Activated CD4-positive, CD25-positive, alpha-beta regulatory T cell treated with anti-CD3 and anti-CD28 coated beads, Interleukin-2, amount 50 U/mL, for 24 hours (primary cell): ENCODE measurements around the gene TRAPPC12.
A peak's percentile ranks its signal among the peaks of the same experiment; 100 is the strongest.

Experiments
- ATAC-seq, 2 donors: fragments of 150-1000 bp; cut with Tn5 transposase; one replicate each; pipeline ENCODE4 v1.10.0; 2021; ENCODE audit warnings: mild to moderate bottlenecking in 1 of 2, moderate library complexity in 1 of 2

TRAPPC12 gene

DNA sequence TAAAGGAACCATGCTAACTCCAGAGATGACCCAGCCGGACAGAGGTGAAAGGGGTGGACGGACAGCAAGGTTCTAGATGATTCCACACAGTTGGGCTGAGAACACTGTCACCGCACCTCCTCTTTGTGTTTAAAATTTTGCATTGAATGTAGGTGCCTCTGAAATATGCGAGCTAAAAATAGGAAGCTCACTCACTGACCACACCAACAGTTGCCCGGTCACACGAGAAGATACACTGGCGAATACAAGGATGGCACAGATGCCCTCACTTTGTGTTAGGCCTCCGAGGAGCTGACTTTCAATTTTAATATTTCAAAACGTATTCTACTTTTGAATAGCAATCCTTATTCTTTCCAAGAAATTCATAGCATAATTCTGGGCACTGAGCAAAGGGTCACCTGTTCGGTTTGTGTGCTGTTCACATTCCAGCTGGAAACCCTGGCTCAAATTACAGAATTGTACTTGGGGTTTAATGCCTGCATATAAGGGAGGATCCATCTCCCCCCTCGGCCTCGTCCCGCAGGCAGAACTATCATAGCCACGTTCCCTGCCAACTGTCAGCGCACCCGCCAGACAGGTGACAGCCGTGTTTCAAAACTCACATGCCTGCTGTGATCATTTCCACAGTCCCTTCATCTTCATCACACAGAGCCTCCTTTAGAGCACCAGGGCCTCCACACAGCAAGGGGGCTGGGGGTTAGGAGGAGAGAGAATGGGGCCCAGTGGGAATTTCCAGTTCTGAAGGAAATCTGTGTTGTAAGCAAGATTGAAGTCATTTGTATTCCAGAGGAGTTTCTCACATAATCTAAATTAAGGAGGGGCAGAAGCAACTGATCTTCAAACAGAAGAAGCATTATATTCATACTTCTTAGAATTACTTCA is 91.6 kb downstream of the TRAPPC12 start:
- ATAC-seq: no peak

DNA sequence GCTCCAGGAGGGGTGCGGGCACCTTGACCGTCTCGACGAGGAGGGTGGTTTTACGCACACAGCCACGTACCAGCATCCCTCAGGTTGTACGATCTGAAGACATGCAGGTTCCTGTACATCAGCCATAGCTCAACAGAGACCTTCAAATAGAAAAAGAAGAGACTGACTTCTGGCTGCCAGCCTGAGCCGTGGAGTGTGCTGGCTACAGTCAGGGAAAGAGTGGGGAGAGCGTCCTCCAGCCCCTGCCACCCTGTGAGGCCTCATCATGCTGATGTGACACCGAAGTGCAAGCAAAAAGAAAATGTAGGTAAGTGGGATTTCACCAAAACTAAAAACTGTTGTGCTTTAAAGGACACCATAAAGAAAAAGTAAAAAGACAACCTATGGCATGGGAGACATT is 92.8 kb downstream of the TRAPPC12 start:
- ATAC-seq: no peak

DNA sequence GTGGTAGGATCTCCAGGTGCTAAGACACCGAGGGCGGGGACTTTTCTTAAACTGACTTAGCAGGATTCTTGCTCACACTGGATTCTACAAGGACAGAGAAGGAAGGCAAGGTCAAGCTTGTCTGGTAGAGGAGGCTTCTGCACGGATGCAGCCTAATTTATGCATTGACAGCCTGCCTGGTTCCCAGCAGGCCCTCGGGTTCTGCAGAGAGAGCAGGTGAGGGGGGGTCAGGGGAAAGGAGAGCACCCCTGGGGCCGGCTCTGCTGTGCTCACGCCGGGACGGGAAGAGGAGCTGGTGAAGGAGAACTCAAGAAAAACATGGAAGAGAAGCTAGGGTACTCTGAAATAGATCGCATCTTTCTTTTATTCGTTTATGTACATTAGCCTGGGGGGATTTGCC is 93.5 kb downstream of the TRAPPC12 start:
- no peak for ATAC-seq

DNA sequence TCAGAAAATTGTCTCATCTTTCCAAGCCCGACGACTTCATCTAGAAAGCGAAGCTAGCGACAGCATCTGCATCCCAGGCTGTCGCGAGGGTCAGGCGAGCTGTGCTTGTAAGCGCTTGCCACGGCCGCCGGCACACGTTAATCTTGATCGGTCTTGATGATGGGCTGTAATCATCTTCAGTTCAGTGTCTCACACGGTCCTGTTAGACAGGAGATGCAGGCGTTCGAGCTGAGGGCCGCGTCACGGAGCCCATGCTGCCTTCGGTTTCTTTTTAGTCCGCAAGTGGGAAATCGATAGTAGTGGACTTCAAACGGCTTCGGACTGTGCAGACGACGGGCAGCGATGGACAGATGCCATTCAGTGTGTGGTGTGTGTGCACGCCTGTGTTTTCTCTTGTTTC is 96.3 kb downstream of the TRAPPC12 start:
- no peak for ATAC-seq

DNA sequence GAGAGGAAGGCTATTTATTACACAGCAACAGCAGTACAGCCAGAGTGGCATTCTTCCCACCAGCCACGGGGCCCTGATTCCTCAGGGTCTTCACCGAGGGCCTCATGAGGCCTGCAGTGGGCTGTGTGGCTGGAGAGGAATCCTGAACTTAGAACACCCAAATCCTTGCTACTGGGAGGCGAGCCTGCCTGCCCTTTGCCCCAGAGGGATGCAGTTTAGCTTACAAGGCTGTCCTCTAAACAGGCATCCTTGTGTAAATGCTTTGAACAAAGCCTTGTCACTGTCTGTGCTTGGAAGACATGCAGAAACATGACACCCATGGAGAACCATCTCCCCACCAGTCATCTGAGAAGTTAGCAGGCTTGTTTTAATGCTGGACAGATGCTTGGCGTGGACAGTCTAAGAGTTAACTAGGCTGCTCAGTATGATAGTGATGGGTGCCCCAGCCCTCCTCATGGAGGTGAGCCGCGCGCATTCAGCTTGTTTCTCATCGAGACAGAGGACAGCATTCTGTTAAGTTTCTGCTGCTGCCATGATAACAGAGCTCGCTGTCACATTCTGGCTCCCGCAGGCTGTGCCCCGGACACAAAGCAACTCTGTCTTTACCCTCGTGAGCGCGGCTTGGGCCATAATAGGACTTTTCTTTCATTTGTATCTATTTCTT is 97.0 kb downstream of the TRAPPC12 start:
- no peak for ATAC-seq

DNA sequence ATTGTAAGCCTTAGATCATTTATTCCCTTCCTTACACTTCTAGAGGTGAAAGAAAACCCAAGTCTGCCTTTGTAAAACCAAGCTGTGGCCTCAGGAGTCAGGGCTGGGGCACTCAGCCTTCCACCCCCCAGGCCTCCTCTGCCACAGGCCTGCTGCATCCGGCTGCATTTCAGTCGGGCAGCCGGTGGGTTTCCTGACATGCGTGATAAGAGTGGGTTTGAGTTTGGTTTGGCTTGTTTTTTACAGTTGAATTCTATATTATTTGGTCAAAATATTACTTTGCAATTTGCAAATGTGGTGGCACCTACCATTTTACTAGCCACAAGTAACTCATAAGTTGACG is 97.5 kb downstream of the TRAPPC12 start:
- ATAC-seq: no peak

DNA sequence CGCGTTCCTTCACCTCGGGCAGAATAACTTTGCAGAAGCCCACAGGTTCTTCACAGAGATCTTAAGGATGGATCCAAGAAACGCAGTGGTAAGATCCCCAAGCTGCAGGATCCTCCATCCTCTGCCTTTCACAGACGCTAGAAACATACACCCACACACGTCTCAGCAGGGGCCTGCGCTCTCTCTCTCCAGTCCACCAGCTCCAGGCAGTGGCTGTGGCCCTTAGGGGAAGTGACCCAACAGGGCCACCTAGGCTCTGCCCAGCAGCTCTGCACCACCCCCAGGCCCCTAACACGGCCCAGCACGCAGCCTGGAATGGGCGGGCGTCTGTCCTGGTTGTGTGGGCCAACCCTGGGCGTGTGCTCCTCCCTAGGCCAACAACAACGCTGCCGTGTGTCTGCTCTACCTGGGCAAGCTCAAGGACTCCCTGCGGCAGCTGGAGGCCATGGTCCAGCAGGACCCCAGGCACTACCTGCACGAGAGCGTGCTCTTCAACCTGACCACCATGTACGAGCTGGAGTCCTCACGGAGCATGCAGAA is 99.4 kb downstream of the TRAPPC12 start:
- no peak for ATAC-seq

DNA sequence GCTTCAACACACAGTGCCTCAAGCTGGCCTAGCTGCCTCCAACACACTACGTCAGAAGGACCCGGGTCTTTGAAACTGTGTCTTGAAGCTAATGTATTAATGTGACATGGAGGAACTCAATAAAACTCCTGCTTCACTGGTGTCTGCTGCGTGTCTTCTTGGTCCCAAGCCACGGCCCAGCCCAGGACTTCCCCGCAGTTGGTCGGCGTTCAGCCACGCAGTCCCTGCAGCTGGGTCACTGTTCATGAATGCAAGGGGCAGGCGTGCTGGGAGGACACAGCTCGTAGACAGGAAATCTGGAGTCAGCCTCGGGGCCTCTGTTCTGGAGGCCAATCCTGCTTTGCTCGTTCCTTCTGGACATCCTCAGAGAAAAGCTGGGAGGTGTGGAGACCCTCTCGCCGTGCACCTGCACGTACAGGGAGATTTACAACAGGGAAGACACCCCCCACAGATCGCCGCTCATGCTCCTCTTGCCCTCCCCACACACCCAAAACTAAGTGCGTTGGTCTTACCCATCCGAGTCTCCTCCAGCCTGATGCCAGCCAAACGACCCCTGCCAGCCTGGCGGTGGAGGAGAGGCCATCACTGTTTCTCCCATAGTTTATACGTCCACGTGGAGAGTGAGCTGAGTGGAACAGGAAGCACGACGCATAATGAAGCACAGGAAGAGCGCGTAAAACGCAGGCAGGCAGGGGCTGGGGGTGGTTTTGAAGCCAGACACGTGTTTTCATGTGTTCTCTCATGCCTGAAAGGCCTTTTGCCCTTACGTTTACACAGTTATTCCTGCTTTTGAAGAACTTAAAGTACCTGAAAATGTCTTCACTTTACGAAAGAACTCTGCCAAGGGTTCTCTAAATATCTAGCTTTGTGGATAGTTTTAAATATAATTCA is 100.2 kb downstream of the TRAPPC12 start:
- ATAC-seq: no peak

DNA sequence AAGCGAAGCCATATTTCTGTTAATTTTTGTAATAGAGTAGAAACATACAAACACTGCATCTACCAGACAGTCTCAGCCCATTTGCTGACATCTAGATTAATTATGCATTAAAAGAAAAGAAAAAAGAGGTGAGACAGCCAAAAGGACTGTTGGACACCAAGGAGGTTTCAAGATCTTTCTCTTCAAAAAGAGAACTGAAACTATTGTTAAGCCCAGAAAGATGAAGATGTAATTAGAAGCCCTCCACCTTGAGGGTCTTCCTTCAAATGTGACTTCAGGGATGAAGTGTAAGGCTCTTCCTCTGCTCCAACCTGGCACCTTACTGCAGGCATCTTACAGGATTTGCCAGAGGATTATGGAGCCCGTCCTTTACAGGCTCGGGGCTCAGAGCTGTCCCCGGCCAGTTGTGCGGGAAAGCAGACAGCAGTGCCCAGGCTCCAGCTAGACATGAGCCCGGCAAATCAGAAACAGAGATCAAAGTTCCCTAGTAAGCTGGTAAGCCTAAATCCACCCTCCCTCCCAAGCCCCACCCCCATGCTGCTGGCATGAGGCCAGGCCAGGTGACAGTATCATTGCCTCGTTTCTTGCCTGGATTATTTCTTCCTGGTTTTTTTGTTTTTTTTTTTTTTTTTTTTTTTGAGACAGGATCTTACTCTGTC is 101.0 kb downstream of the TRAPPC12 start:
- no peak for ATAC-seq

DNA sequence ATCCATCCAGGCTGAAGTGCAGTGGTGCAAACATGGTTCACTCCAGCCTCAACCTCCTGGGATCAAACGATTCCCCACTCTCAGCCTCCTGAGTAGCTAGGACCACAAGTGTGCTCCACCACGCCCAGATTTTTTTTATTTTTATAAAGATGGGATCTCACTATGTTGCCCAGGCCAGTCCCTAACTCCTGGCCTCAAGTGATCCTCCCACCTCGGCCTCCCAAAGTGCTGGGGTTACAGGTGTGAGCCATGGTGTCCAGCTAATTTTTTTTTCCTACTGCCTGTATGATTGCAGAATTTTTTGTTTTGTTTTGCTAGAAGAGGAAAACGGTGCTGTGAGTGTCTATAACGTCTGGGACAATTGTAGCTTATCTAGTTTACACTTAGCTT is 101.5 kb downstream of the TRAPPC12 start:
- ATAC-seq: no peak

DNA sequence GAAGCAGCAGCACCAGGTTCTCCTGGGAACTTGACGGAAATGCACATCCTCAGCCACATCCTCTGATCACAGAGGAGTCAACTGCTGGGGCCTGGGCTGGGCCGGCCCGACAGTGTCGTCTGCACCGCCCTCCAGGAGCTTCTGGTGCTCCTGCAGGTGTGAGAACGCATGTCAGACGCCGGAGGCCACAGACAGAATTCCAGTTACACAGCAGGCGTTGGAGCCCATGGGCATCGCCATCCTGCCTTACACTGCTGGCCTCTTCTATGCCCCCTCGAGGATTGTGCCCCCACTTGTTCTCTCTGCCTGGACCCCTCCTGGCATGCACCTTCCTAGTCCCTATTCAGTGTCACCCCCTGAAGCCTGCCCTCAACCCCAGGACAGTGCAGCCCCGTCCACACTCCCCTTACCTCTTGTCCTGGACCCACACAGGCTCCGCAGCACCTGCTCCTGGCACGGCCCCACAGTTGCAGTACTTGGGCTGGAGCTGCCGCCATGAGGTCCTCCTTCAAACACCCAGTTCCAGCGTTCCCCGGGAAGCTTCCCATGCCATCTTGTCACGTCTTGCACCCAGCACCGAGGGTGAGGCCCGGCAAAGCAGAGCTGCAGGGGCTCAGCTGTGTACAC is 102.4 kb downstream of the TRAPPC12 start:
- no peak for ATAC-seq

DNA sequence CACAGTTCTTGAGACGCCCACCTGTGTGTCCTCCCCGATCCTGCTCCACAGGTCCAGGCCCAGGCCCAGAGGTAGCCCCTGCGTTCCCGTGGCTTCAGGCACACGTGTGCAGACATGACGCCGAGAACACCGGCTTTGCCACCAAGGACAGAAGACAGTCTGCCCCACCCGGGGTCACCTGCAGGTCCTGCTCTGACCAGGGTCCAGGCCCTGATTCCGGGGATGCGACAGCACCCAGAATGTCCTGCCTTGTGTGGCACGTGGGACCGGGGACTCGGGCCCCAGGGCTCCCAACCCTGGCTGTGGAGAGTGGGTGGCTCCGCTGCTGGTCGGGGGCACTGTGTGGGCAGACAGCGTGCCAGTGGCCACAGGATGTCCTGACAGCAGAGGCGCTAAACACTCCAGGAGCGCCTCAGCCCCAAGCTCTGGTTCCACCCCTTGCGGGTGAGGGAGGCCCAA is 102.9 kb downstream of the TRAPPC12 start:
- no peak for ATAC-seq

DNA sequence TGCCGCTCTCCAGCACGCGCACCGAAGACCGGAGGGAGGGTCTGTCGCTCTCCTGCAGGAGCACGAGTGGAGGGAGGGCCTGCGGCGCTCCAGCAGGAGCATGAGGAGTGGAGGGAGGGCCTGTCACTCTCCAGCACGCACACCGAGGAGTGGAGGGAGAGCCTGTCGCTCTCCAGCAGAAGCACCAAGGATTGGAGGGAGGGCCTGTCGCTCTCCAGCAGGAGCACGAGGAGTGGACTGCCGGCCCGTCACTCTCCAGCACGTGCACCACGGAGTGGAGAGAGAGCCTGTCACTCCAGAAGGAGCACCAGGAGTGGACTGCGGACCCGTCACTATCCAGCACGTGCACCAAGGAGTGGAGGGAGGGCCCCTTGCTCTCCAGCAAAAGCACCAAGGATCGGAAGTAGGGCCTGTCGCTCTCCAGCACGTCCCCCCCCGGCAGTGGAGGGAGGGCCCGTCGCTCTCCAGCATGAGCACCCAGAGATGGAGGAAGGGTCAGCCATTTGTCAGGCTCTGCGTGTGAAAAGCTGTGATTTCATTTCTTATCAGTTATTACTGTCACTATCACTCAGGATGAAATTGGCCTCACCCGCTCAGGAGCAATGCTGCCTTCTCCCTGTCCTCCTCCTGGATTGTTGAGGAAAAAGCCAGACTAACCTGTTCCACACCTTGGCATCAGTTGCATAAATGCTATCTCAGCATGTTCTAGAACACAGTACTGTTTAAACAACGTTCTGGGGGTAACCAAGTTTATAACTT is 103.9 kb downstream of the TRAPPC12 start:
- peak in 1 of 2 donors; percentile 25 for ATAC-seq

DNA sequence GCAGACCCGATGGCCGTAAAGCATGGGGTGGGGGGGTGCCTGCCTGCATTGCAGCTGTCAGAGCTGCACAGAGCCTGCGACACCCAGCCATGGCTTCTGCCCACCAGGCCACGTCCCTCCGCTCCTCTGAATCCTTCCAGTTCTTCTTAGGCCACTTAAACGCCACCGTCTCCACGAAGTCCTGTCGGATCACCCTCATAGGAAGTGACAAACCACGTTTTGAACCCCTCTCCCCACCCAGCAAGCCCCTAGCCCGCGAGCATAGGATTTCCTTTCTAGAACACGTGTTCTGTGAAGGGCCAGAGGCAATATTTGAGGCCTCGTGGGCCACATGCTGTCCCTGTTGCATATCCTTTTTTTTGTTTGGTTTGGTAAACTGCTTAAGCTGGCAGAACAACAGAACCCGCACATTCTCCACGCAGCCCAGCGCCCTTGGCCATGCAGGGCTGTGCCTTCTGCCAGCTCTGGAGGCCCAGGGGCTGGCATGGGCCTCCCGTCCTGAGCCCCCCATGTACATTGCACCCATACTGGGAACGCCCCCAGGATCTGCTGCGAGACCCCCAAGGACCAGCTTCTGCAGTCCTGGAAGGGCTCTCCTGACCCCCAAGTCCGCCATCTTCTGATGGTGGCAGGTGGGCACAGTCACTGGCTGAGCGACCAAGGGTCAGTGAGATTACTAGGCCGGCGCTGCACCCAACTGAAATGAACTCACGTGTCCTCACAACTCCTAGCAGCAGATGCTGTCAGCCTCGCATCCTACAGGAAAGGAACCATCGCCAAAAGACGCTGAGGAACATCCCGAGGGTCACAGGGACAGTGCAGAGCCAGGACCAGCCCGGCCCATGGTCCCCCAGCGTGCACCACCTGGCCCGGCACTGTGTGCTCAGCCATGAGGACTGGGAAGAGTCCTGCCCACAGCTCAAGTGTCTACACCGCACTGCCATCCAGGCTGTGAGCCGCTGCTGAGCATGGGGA is 104.8 kb downstream of the TRAPPC12 start:
- ATAC-seq: no peak

DNA sequence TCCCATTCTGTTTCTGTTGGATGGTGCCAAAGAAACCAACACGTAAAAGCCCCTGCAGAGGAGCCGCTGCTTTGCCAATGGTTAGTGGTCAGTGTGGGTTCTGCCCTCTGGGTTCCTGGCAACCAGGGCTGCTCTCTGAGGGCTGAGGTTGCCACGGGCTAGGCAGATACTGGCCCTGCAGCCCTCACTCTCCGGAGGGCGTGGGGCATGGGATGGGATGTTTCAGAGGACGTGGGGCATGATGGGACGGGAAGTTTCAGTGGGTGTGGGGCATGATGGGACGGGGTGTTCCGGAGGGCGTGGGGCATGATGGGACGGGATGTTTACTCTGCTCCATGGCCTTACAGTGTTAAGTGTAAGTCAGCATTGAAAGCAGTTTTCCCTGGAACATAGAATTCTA is 105.7 kb downstream of the TRAPPC12 start:
- no peak for ATAC-seq

DNA sequence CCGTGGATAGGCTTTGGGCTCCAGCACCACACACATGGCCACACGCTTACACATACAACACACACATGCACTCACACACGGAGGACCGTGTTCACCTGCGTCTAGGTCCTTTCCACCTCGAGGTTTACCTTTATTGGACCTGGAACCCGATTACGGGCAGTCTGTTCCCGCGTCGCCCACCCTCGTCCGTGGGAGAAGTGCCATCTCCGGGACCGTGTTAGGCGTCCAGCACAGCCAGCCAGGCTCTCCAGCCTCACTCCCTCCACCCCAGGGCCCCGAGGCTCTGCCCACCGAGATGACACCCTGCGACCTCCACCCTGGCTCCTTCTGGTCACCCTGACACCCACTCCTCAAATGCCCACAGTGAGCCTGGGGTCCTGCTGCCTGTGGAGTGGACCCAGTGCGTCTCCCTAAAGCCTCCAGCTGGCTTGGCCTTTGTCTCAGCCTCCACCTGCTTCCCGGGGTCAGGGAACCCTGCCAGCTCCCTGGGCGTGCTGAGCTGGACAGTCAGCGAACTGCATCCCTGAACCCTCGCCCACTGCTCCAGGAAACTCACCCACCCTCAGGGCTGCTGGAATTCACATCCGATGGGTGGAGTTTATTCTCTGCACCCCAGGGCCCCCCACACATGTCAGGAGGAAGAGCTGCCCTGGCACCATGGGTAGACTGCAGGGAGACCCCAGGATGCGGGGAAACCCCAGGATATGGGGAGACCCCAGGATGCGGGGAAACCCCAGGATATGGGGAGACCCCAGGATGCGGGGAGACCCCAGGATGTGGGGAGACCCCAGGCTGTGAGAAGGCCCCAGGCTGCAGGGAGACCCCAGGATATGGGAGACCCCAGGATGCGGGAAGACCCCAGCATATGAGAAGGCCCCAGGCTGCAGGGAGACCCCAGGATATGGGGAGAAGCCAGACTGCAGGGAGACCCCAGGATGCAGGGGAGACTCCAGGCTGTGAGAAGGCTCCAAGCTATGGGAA is 106.8 kb downstream of the TRAPPC12 start:
- ATAC-seq: no peak

DNA sequence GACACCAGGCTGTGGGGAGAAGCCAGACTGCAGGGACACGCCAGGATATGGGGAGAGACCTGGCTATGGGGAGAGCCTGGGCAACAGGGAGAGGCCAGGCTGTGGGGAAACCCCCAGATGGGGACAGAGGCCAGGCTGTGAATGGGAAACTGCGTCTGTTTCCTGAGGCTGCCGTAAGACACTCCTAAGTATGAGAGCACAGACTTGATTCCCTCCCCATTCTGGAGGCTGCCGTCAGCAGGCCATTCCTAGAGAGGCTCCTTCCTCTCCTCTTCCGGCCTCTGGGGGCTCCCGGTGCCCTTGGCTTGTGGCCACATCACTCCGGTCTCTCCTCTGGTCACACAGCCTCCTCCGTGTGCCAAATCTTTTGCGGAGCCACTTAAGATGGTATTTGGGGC is 107.5 kb downstream of the TRAPPC12 start:
- no peak for ATAC-seq

DNA sequence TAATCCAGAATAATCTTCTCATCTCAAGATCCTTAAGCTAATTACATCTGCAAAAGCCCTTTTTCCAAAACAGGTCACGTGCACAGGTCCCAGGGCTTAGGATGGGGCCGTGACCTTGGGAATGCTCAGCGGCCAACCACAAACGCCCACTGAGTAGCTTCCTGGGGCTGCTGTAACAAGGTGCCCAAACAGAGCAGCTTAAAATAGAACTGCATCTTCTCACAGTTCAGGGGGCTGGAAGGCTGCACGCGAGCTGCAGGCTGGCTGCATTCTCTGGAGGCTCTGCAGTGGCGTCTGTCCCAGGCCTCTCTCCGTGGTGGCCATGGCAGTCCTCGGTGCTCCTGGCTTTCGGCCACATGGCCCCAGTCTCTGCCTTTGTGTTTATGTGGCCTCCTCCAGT is 107.9 kb downstream of the TRAPPC12 start:
- no peak for ATAC-seq

DNA sequence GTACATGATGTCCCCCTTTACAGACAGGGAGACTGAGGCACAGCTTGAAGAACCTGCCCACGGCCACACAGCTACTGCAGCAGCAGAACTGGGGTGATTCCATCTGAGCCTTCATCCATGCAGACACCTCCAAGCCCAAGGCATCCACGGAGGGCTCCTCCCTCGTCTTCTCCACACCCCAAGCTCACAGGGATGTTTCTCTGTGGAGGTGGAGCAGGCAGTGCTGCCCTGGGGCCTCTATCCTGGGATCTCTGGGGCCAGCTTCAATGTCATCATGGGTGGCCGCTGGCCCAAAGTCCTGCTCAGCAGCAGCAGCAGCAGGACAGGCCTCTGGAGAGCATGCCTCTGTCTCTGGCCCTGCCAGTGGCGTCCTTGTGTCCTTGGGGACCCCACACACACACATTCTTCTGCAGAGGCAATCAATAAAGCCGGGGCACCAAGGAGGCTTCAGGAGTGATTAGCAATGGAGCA is 108.6 kb downstream of the TRAPPC12 start:
- no peak for ATAC-seq
